ENCODE measurements around the gene FIBP.
A peak's percentile ranks its signal among the peaks of the same experiment; 100 is the strongest.
"Not testable (repeated sequence)": the region's sequence is repeated elsewhere in the genome, so short reads cannot be mapped to it uniquely, and the experiment has no call there.

FIBP gene

GRCh38 chr11:65857853-65858680 lies 30.2 kb downstream of the FIBP start, which contains the start of gene CFL1:
TSS of gene CFL1 (minus strand) at chr11:65858180. CDS start at chr11:65858099, 81 bp downstream.
- peak; percentile 97 for DNase-seq

- no peak for DNase-seq
Observed at GRCh38 chr11:65857500-65857852, 30.8 kb downstream of the FIBP start.

- peak; percentile 67 for DNase-seq
Observed at GRCh38 chr11:65856689-65857499, 31.4 kb downstream of the FIBP start.

- DNase-seq: no peak
Observed at GRCh38 chr11:65855927-65856363, 32.3 kb downstream of the FIBP start.

DNA sequence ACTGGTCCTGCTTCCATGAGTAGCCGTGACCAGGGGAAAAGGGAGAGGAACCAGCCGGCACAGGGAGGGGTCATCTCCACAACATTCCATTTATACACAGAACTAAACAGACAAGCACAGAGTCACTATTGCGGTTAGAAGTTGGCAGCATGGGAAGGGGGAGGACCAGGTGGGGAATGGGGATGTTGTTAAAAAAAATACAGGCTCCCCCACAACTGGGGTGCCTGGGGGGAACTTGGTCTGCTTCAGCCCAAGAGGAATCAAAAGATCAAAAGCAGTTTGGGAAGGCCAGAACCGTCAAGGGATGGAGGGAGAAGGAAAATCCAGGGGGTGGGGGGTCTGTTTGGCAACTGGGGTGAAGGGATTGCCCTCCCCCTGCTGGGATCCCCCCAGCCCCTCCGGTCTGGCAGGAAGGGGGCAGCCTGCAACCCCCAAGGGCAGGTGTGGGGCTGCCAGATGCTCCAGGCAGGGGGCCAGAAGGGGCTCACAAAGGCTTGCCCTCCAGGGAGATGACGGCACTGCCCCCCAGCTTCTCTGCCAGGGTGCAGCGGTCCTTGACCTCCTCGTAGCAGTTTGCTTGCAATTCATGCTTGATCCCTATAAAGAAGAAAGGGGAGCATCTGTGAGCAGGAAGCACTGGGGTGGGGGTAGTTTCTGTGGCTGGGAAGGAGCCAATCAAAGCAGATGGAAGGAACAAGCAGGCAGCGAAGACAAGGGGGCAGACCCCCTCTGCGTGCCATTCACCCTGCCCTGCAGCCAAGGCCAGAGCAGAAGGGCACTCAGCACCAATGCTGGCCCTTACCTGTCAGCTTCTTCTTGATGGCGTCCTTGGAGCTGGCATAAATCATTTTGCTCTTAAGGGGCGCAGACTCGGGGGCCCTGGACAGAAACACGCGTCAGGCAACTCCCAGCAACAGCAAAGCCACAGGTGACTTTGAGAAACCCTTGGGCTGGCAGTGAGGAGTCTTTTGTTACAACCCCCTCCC lies 33.1 kb downstream of the FIBP start:
- no peak for DNase-seq

DNA sequence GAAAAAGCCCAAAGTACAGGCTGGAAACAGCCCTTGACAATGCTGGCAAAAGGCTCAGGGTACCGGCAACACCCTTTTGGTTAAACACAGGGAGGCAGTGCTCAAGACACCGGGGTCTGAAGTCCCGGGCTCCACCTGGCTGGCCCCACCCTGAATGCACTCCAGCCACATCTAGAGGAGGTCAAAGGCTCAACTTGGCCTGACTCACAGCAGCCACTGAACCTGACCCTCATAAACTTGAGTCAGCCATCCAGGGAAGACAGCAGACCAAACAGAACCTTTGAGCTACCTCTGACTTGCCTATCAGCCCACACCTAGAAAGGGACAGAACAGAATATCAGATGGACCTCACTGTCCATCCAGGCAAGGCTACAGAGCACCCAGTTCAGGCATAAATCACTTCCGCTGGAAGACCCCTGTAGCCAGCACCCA lies 34.1 kb downstream of the FIBP start:
- DNase-seq: no peak

DNA sequence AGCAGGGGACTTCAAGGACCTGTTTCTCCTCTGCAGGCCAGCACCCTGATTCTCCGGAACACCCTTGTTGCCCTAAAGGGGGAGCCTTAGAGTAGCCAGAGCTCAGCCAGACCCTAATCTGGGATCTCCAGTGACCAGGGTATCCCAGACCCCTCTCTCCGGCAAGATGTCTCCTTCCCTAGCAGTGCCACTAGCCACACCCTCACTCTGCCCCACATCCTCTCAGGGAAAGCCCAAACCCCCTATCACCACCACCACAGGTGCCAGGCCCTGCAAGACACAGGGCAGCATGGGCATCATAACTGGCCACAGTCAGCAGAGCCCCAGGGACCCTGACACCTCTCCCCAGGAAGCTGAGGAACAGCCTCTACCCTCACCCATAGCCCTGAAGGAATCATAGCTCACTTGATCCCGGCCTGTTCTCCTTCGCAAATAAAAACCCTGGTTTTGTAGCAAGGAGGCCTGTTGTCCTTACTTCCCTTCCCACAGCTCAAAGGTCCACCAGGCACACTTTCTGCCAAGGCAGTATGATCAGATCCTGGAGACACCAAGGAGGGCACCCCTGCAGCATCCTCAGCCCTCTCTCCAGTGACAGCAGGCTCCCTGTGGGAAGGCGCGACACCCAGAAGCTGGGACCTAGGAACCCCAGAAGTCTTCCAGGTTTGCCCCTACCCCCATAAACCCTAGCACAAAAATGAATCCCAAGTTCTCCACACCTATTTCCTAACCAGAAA lies 34.9 kb downstream of the FIBP start:
- DNase-seq: no peak

GRCh38 chr11:65852508-65853245 lies 35.6 kb downstream of the FIBP start:
- no peak for DNase-seq

DNA sequence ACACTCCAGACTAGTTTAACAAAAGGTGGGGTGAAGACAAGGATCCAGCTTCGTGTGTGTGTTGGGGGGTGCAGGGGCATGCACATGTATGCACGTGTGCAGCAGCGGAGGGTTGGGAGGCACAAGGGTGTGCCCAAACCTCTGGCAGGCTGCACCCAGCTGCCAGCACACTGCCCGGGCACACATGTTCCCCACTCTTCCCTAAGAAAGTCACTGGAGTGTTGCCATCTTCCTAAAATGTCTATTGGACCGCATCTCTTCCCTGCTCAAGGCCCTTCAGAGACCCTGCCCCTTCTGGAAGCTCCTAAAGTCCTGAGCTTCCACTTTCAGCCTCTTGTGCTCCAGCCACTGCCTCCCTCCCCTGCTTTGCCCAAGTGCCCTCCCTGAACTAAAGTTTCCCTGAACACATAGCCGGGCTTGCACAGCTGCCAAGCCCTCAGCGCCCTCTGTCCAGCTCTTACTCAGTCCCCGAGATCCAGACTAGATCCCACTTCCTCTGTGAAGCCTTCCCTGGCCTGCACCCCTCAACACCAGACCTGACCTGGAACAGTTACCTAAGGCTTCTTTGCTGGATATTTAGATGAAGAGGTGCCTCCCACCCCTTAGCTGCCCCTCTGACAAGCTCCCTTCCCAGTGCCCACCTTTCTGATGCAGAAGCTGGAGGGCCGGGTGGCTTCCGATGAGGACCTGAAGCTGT lies 36.3 kb downstream of the FIBP start:
- DNase-seq: no peak

DNA sequence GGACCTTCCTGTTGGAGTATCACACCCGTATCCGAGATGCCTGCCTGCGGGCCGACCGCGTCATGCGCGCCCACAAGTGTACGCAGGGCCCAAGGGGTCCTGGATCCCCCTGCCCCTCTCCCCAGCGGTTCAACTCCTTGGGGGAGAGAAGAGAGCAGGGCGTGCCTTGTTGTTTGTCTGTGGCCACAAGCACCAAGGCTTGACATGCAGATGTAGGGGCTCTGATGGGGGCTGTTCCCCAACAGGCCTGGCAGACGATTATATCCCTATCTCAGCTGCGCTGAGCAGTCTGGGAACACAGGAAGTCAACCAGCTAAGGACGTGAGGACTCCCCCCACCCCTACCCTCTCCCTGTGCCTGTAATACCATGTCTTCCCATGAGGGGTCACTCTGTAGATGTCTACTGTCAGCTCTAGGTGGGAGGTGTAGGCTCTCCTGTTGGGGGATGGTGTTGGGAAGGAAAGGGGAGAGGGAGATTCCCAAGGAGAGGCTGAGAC lies 37.1 kb downstream of the FIBP start:
- no peak for DNase-seq

GRCh38 chr11:65850217-65851082 lies 37.8 kb downstream of the FIBP start:
- no peak for DNase-seq

GRCh38 chr11:65849771-65850216 lies 38.5 kb downstream of the FIBP start:
- no peak for DNase-seq

DNA sequence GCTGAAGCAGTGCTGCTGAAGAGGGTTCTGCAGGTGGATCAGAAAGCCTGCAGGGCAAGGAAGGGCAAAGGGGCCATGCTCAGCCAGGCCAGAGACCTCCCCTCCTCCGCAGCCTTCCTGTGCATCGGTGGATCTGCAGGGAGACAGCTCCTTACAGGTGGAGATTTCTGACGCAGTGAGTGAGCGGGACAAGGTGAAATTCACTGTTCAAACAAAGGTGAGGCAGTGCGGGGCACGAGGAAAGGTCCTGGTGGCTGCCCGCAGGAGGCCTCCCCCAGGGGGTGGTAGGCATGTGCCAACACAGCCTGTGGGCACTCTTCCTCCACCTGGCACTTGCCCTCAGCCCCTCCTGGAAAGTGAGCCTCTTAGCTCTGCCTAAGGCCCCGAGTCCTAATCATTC lies 38.9 kb downstream of the FIBP start:
- no peak for DNase-seq

DNA sequence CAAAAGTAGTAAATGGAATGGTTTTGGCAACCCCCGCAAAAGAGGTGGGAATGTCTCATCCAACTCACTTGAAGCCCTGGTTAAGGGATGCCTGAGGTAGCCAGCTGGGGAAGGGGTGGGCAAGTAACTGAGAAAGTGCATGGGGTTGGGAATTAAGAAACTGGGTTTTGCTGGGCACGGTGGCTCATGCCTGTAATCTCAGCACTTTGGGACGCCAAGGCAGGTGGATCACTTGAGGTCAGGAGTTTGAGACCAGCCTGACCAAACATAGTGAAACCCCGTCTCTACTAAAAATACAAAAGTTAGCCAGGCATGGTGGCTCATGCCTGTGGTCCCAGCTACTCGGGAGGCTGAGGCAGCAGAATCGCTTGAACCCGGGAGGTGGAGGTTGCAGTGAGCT lies 39.6 kb downstream of the FIBP start:
- not testable (repeated sequence) for DNase-seq

- no peak for DNase-seq
Observed at GRCh38 chr11:65847746-65848145, 40.5 kb downstream of the FIBP start.

DNA sequence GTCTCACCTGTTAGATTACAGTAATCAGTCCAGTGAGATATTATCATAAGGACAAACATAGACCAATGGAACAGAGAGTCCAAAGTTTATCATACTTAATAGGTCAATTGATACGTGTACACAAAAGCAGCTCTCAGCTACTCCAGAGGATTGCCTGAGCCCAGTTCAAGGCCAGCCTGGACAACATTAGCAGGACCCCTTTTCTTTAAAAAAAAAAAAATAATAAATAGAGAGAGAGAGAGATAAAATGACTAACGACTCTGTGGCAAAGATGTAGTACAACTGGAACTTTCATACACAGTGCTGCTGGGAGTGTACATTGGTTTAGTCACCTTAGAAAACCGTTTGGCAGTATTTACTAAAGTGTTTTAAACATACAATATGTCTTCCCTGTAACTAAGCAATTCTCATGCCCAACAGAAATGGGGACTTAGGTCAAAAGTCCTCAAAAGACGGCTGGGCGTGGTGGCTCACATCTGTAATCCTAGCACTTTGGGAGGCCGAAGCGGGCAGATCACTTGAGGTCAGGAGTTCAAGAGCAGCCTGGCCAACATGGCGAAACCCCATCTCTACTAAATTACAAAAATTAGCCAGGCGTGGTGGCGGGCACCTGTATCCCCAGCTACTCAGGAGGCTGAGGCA lies 43.9 kb downstream of the FIBP start:
- DNase-seq: no peak

- no peak for DNase-seq
Observed at GRCh38 chr11:65843811-65844210, 44.5 kb downstream of the FIBP start.

DNA sequence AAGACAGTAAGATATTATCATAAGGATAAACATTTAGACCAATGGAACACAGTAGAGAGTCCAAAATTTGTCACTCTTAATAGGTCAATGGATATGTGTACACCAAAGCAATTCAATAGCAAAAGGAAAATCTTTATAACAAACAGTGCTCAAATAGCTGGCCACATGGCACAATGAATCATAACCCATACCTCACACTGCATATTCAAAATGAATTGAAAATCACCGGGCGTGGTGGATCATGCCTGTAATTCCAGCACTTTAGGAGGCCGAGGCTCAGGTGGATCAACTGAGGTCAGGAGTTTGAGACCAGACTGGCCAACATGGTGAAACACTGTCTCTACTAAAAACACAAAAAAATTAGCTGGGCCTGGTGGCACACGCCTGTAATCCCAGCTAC lies 46.1 kb downstream of the FIBP start:
- no peak for DNase-seq

DNA sequence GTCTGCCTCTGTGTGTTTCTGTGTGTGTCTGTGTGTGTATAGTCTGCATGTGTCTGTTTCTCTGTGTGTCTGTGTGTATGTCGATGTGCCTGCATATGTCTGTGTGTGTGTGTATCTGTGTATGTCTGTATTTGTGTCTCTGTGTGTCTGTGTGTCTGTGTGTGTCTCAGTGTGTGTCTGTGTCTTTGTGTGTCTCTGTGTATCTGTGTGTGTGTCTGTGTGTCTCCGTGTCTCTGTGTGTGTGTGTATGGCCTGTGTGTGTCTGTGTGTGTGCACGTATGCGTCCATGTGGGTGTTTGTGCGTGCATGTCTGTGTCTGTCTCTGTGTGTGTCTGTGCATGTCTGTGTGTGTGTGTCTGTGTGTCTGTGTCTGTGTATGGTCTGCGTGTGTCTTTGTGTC lies 54.1 kb downstream of the FIBP start:
- DNase-seq: no peak

All from NCI-H2227 treated with DMSO at 0.1 percent for 48 hours (cell line).